Keratinocyte (primary cell): Measurements from ENCODE around the gene NSUN2. TPM values are rescaled to one million over a fixed set of nuclear protein-coding genes. Genes with fewer than 3 reads are reported as not detected.

Source experiments
- DNase-seq: peaks from one replicate; pipeline ENCODE4 v3.0.0-alpha.2; 2011; ENCODE audit warnings: low read depth, missing footprints, low spot score
- FAIRE-seq: peaks from 2 replicates; lab custom pipeline; 2011; peaks lifted over from hg19 to GRCh38; lab: Jason Lieb, UNC
- H2AFZ ChIP-seq: 2 replicates; pipeline ENCODE4 v1.6.0; 2012; ENCODE audit warnings: low read length, control low read depth, inconsistent platforms; ENCODE audit not compliant: control insufficient read depth
- H3K27ac ChIP-seq: 2 replicates; pipeline ENCODE4 v1.5.1; 2011; ENCODE audit warnings: low read length; ENCODE audit not compliant: control insufficient read depth, insufficient read depth
- H3K27me3 ChIP-seq: 3 replicates; pipeline ENCODE4 v1.6.0; 2011; ENCODE audit warnings: low read length; ENCODE audit not compliant: control insufficient read depth, insufficient read depth; ENCODE audit errors: extremely low read depth
- H3K36me3 ChIP-seq, 2 experiments: 2 replicates in 1 of 2; 3 replicates in 1 of 2; pipeline ENCODE4 v1.5.1; 2011; ENCODE audit warnings: low read length in 2 of 2, mild to moderate bottlenecking in 1 of 2; ENCODE audit not compliant: control insufficient read depth in 2 of 2, insufficient read depth in 2 of 2; ENCODE audit errors: extremely low read depth in 1 of 2
- H3K4me1 ChIP-seq: 3 replicates; pipeline ENCODE4 v1.5.1; 2011; ENCODE audit warnings: low read length; ENCODE audit not compliant: control insufficient read depth, insufficient read depth; ENCODE audit errors: extremely low read depth
- H3K4me2 ChIP-seq: 3 replicates; pipeline ENCODE4 v1.6.0; 2011; ENCODE audit warnings: low read depth, low read length; ENCODE audit not compliant: control insufficient read depth, insufficient read depth; ENCODE audit errors: extremely low read depth
- H3K4me3 ChIP-seq, 3 experiments: fragments of 200-600 bp in 1 of 3; sonication (generic) in 1 of 3; 2 replicates in 2 of 3; 3 replicates in 1 of 3; pipeline ENCODE4 v1.5.1; 2011 to 2016; ENCODE audit warnings: low read length in 3 of 3, mild to moderate bottlenecking in 3 of 3, control low read depth in 2 of 3, inconsistent platforms in 1 of 3, low read depth in 1 of 3, mixed read lengths in 1 of 3, mixed run types in 1 of 3, moderate library complexity in 1 of 3; ENCODE audit not compliant: control insufficient read depth in 2 of 3, insufficient read depth in 2 of 3; ENCODE audit errors: extremely low read depth in 1 of 3
- H3K79me2 ChIP-seq: 2 replicates; pipeline ENCODE4 v1.6.0; 2012; ENCODE audit warnings: low read length; ENCODE audit not compliant: control insufficient read depth, insufficient read depth
- H3K9ac ChIP-seq: 3 replicates; pipeline ENCODE4 v1.6.0; 2011; ENCODE audit warnings: low read length; ENCODE audit not compliant: control insufficient read depth, insufficient read depth; ENCODE audit errors: extremely low read depth
- H3K9me1 ChIP-seq: 3 replicates; pipeline ENCODE4 v1.6.0; 2011; ENCODE audit warnings: low read length; ENCODE audit not compliant: control insufficient read depth, insufficient read depth; ENCODE audit errors: extremely low read depth
- H3K9me3 ChIP-seq: 2 replicates; pipeline ENCODE4 v1.5.1; 2012; ENCODE audit warnings: low read depth, low read length; ENCODE audit not compliant: control insufficient read depth
- H4K20me1 ChIP-seq: 3 replicates; pipeline ENCODE4 v1.6.0; 2011; ENCODE audit warnings: low read length; ENCODE audit not compliant: control insufficient read depth, insufficient read depth; ENCODE audit errors: extremely low read depth
- EZH2 ChIP-seq: IDR thresholded peaks from one replicate; pipeline ENCODE4 v1.6.1; 2012; ENCODE audit warnings: inconsistent platforms, mild to moderate bottlenecking, low read length, moderate library complexity
- dilution Hi-C: fragments of 300-500 bp; cut with MboI; formaldehyde crosslinking; loops from one replicate; pipeline ENCODE4 v1.7.0; 2020; ENCODE audit warnings: low sequenced_read_pairs; ENCODE audit not compliant: extremely low pct_ligation_motif_present
- polyA plus RNA-seq, 5 experiments: library from polyadenylated mRNA; depleted of rRNA in 3 of 5; stranded (reverse) in 3 of 5; stranded (forward) in 1 of 5; unstranded in 1 of 5; fragments of >200 nt; gene quantifications; 1 replicate in 1 of 5; 2 replicates in 3 of 5; 3 replicates in 1 of 5; pipeline versions ENCODE4 v1.2.1 to v1.2.3, GENCODE V29; 2011 to 2012; ENCODE audit warnings: missing spikeins in 2 of 5, low read depth in 1 of 5, low replicate concordance in 1 of 5
- TF ChIP-seq, protein P1 (sequence below), 3 experiments: IDR thresholded peaks in 1 of 3; conservative IDR thresholded peaks in 1 of 3; optimal IDR thresholded peaks in 1 of 3; 2 replicates in 2 of 3; 3 replicates in 1 of 3; pipeline versions ENCODE3 to v1.5.1; 2011; ENCODE audit warnings: low read length in 3 of 3, mild to moderate bottlenecking in 3 of 3, moderate library complexity in 2 of 3, control low read depth in 1 of 3, inconsistent platforms in 1 of 3; ENCODE audit not compliant: insufficient read depth in 2 of 3; ENCODE audit errors: extremely low read depth in 1 of 3

The NSUN2 gene
- polyA plus RNA-seq, 1 donor (not counting 4 experiments of a cell fraction or from before 2014, with no cell fraction given): 91.2 TPM

DNA sequence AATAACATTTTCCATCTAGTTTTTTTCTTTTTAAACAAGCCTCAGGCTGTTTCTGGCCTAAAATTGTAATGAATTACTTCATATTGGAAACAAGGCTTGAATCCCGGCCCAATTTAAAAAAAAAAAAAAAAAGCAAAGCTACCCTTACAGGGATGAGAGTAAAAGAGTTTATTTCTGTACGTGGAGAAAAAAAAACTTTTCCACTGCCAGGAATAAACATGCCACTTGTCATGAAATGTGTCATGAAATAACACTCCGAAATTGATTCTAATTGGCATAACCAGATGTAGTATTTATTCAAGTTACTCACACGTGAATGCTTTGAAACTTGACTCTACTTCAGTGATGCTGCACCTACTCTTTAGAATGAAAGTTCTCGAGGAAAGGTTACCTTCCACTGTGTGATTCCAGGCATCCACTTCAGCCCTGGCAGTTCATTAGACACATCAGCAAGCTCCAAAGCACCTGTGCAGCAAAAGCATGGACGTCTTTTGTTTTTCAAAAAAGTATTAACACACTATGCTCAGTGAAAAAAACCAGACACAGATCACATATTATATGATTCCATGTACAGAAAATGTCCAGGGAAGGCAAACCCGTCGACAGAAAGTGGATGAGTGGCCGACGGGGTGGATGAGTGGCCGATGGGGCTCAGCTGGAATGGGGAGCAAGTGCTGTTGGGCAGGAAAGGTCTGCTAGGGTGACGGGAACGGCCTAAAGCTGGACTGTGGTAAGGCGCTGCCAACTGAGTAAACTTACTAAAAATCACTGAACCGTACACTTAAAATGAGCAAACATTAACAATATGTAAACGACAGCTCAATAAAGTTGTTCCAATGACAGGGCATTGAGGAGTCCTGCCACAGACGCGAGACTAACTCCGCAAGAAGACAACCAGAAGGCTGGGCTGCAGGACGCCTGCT, 21.2 kb downstream of the NSUN2 start:
- H3K9me1 ChIP-seq: no peaks in the 10 kb centered on the region
- H3K4me3 ChIP-seq: no peak overlapping the region
- H3K27ac ChIP-seq: no peak overlapping the region
- H4K20me1 ChIP-seq: peaks cover 33% of the 10 kb centered on the region
- peaks cover 39 to 76% of the 10 kb centered on the region in 2 experiments for H3K36me3 ChIP-seq
- dilution Hi-C loops: no loop called here
- H2AFZ ChIP-seq: no peak overlapping the region
- no peaks in the 10 kb centered on the region for H3K9me3 ChIP-seq
- FAIRE-seq: no peak
- peaks cover 61% of the 10 kb centered on the region for H3K79me2 ChIP-seq
- H3K4me1 ChIP-seq: no peaks in the 10 kb centered on the region
- no peaks in the 10 kb centered on the region for H3K27me3 ChIP-seq
- no peak overlapping the region for H3K4me2 ChIP-seq
- TF ChIP-seq, protein P1, sequence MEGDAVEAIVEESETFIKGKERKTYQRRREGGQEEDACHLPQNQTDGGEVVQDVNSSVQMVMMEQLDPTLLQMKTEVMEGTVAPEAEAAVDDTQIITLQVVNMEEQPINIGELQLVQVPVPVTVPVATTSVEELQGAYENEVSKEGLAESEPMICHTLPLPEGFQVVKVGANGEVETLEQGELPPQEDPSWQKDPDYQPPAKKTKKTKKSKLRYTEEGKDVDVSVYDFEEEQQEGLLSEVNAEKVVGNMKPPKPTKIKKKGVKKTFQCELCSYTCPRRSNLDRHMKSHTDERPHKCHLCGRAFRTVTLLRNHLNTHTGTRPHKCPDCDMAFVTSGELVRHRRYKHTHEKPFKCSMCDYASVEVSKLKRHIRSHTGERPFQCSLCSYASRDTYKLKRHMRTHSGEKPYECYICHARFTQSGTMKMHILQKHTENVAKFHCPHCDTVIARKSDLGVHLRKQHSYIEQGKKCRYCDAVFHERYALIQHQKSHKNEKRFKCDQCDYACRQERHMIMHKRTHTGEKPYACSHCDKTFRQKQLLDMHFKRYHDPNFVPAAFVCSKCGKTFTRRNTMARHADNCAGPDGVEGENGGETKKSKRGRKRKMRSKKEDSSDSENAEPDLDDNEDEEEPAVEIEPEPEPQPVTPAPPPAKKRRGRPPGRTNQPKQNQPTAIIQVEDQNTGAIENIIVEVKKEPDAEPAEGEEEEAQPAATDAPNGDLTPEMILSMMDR (optimal IDR thresholded peaks at IDR 0.05 in 1 of 3, IDR thresholded peaks at IDR 0.05 in 1 of 3, conservative IDR thresholded peaks at IDR 0.05 in 1 of 3; ENCODE audit: extremely low read depth in 1 of 3, insufficient read depth in 2 of 3, low read length in 3 of 3): no peak
- TF ChIP-seq EZH2: no peak
- no peak overlapping the region for H3K9ac ChIP-seq
- DNase-seq: no peak

DNA sequence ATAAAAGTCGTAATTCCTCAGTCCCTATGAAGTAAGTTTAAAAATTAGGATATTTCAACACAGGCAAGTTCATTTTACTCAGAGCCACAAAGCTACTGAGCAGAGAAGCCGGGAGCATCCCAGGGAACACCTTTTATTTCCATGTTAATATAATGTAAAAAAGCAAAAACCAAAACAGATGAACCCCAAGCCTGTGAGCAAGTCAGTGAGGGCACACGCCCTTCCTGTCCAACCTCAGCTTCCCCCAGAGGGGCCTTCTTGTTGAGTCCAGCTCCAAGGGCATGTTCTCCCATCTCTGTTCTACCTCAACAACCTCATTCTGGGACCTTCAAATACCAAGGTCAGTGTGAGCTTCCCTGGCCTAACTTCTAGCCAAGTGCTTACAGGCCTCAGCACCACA, 24.8 kb downstream of the NSUN2 start:
- Histone ChIP-seq H3K4me1 (no peaks in the 10 kb centered on the region), H3K27me3 (no peaks in the 10 kb centered on the region), H3K27ac (no peak overlapping the region), H3K9me3 (no peaks in the 10 kb centered on the region), H3K4me3 (no peak overlapping the region), H3K9ac (no peak overlapping the region), H2AFZ (no peak overlapping the region), H3K4me2 (no peak overlapping the region), H3K9me1 (no peaks in the 10 kb centered on the region), H3K36me3 (peaks cover 41 to 60% of the 10 kb centered on the region in 2 experiments), H3K79me2 (peaks cover 27% of the 10 kb centered on the region), H4K20me1 (peaks cover 18% of the 10 kb centered on the region)
- TF ChIP-seq, protein P1 (optimal IDR thresholded peaks at IDR 0.05 in 1 of 3, IDR thresholded peaks at IDR 0.05 in 1 of 3, conservative IDR thresholded peaks at IDR 0.05 in 1 of 3; ENCODE audit: extremely low read depth in 1 of 3, insufficient read depth in 2 of 3, low read length in 3 of 3): no peak
- TF ChIP-seq EZH2: no peak
- no peak for DNase-seq
- no peak for FAIRE-seq
- dilution Hi-C loops: no loop called here
